Measurements from ENCODE around the gene TUBA4A. TPM values are rescaled to one million over a fixed set of nuclear protein-coding genes. Genes with fewer than 3 reads are reported as not detected.
A peak's percentile ranks its signal among the peaks of the same experiment; 100 is the strongest.

The TUBA4A gene
- polyA plus RNA-seq, 1 donor (not counting 4 experiments of a cell fraction or from before 2014, with no cell fraction given) = 524 TPM

DNA sequence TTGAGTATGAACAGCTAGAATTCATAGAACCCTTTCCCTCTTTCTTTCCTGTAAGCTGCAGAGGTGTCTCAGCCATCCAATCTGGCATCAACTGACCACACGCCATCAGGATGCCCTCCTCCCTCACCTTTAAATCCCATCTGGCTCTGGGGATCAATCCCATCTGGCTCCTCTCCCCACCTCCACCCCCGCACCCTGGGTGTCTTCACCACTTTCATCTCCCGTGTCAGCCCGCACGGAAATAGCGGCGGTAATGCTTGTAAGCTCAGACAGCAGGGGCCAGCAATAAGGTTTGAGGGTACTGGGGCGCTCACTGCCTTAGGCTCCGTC lies 1.2 kb downstream of the TUBA4A start:
- Histone ChIP-seq H3K4me1 (ENCODE audit: control insufficient read depth, extremely low read depth, insufficient read depth, low read length) (peaks cover 52% of the 10 kb centered on the region), H3K9ac (ENCODE audit: control insufficient read depth, extremely low read depth, insufficient read depth, low read length) (peak overlapping the region; percentile 93), H3K9me1 (ENCODE audit: control insufficient read depth, extremely low read depth, insufficient read depth, low read length) (no peaks in the 10 kb centered on the region), H3K4me3 (ENCODE audit: control insufficient read depth in 2 of 3, extremely low read depth in 1 of 3, insufficient read depth in 2 of 3, low read depth in 1 of 3, low read length in 3 of 3) (peak overlapping the region; percentile 74 to 92 (median 90)), H2AFZ (ENCODE audit: control insufficient read depth, low read length) (no peak overlapping the region), H4K20me1 (ENCODE audit: control insufficient read depth, extremely low read depth, insufficient read depth, low read length) (peaks cover 5% of the 10 kb centered on the region), H3K9me3 (ENCODE audit: control insufficient read depth, low read depth, low read length) (no peaks in the 10 kb centered on the region), H3K27me3 (ENCODE audit: control insufficient read depth, extremely low read depth, insufficient read depth, low read length) (peaks cover 4% of the 10 kb centered on the region), H3K79me2 (ENCODE audit: control insufficient read depth, insufficient read depth, low read length) (peaks cover 42% of the 10 kb centered on the region), H3K27ac (ENCODE audit: control insufficient read depth, insufficient read depth, low read length) (peak overlapping the region; percentile 85), H3K36me3 (ENCODE audit: control insufficient read depth in 2 of 2, extremely low read depth in 1 of 2, insufficient read depth in 2 of 2, low read length in 2 of 2) (peaks cover 27 to 33% of the 10 kb centered on the region in 2 experiments), H3K4me2 (ENCODE audit: control insufficient read depth, extremely low read depth, insufficient read depth, low read depth, low read length) (peak overlapping the region; percentile 95)
- DNase-seq (ENCODE audit: low read depth, low spot score) (no peak), FAIRE-seq (no peak)
- no peak for TF ChIP-seq EZH2 (IDR thresholded peaks at IDR 0.05; ENCODE audit: low read length)
- dilution Hi-C loops (cut with MboI; ENCODE audit: extremely low pct_ligation_motif_present, low sequenced_read_pairs) = no loop called here

DNA sequence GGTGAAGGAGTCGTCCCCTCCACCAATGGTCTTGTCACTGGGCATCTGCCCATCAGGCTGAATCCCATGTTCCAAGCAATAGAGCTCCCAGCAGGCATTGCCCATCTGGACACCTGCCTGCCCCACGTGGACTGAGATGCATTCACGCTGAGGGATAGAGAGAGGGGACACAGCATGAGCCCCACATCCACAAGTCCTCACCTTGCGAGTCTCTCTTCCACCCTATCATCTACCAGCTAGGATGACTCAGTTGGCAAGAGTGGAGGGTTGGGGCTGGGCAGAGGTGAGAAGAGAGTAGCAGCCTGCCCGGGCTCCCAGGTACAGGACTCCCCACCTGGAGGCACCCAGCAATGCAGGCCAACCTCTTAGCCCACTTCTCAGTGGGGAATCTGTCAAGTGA lies 1.6 kb downstream of the TUBA4A start:
- H3K4me1 ChIP-seq (ENCODE audit: control insufficient read depth, extremely low read depth, insufficient read depth, low read length) = peaks cover 52% of the 10 kb centered on the region
- H4K20me1 ChIP-seq (ENCODE audit: control insufficient read depth, extremely low read depth, insufficient read depth, low read length) = peaks cover 5% of the 10 kb centered on the region
- DNase-seq (ENCODE audit: low read depth, low spot score) = no peak
- peak overlapping the region; percentile 93 for H3K9ac ChIP-seq (ENCODE audit: control insufficient read depth, extremely low read depth, insufficient read depth, low read length)
- peaks cover 4% of the 10 kb centered on the region for H3K27me3 ChIP-seq (ENCODE audit: control insufficient read depth, extremely low read depth, insufficient read depth, low read length)
- dilution Hi-C loops (cut with MboI; ENCODE audit: extremely low pct_ligation_motif_present, low sequenced_read_pairs) = no loop called here
- H2AFZ ChIP-seq (ENCODE audit: control insufficient read depth, low read length) = no peak overlapping the region
- H3K79me2 ChIP-seq (ENCODE audit: control insufficient read depth, insufficient read depth, low read length) = peaks cover 44% of the 10 kb centered on the region
- H3K27ac ChIP-seq (ENCODE audit: control insufficient read depth, insufficient read depth, low read length) = peak overlapping the region; percentile 85
- no peaks in the 10 kb centered on the region for H3K9me3 ChIP-seq (ENCODE audit: control insufficient read depth, low read depth, low read length)
- peaks cover 29 to 34% of the 10 kb centered on the region in 2 experiments for H3K36me3 ChIP-seq (ENCODE audit: control insufficient read depth in 2 of 2, extremely low read depth in 1 of 2, insufficient read depth in 2 of 2, low read length in 2 of 2)
- TF ChIP-seq EZH2 (IDR thresholded peaks at IDR 0.05; ENCODE audit: low read length) = no peak
- TF ChIP-seq, protein P1, sequence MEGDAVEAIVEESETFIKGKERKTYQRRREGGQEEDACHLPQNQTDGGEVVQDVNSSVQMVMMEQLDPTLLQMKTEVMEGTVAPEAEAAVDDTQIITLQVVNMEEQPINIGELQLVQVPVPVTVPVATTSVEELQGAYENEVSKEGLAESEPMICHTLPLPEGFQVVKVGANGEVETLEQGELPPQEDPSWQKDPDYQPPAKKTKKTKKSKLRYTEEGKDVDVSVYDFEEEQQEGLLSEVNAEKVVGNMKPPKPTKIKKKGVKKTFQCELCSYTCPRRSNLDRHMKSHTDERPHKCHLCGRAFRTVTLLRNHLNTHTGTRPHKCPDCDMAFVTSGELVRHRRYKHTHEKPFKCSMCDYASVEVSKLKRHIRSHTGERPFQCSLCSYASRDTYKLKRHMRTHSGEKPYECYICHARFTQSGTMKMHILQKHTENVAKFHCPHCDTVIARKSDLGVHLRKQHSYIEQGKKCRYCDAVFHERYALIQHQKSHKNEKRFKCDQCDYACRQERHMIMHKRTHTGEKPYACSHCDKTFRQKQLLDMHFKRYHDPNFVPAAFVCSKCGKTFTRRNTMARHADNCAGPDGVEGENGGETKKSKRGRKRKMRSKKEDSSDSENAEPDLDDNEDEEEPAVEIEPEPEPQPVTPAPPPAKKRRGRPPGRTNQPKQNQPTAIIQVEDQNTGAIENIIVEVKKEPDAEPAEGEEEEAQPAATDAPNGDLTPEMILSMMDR (optimal IDR thresholded peaks at IDR 0.05 in 1 of 3, IDR thresholded peaks at IDR 0.05 in 1 of 3, conservative IDR thresholded peaks at IDR 0.05 in 1 of 3; ENCODE audit: extremely low read depth in 1 of 3, insufficient read depth in 2 of 3, low read length in 3 of 3) = peak in 2 of 3 experiments; percentile 29 to 30
- peak; percentile 67 for FAIRE-seq
- H3K4me2 ChIP-seq (ENCODE audit: control insufficient read depth, extremely low read depth, insufficient read depth, low read depth, low read length) = peak overlapping the region; percentile 95
- no peaks in the 10 kb centered on the region for H3K9me1 ChIP-seq (ENCODE audit: control insufficient read depth, extremely low read depth, insufficient read depth, low read length)
- H3K4me3 ChIP-seq (ENCODE audit: control insufficient read depth in 2 of 3, extremely low read depth in 1 of 3, insufficient read depth in 2 of 3, low read depth in 1 of 3, low read length in 3 of 3) = peak overlapping the region; percentile 74 to 92 (median 90)

DNA sequence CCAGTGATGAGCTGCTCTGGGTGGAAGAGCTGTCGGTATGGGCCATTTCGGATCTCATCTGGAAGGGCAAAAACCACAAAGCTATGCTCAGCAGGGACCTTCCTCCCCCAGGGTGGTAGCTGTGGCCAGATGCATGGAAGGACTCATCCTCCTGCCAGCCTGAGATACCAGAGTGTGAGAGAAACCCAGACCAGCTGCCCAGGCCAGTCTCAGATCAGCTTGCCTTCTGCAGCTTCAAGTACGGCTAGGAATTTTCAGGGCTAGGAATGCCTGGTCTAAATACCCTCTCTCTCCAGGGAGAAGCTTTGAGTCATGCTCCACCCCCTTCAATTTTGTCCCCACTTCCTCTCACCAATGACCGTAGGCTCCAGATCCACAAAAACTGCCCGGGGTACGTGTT lies 2.1 kb downstream of the TUBA4A start:
- Histone ChIP-seq H3K79me2 (ENCODE audit: control insufficient read depth, insufficient read depth, low read length) (peaks cover 47% of the 10 kb centered on the region), H3K27ac (ENCODE audit: control insufficient read depth, insufficient read depth, low read length) (peak overlapping the region; percentile 85), H3K27me3 (ENCODE audit: control insufficient read depth, extremely low read depth, insufficient read depth, low read length) (peaks cover 4% of the 10 kb centered on the region), H3K4me3 (ENCODE audit: control insufficient read depth in 2 of 3, extremely low read depth in 1 of 3, insufficient read depth in 2 of 3, low read depth in 1 of 3, low read length in 3 of 3) (peak overlapping the region; percentile 74 to 92 (median 90)), H3K4me1 (ENCODE audit: control insufficient read depth, extremely low read depth, insufficient read depth, low read length) (peaks cover 54% of the 10 kb centered on the region), H3K9ac (ENCODE audit: control insufficient read depth, extremely low read depth, insufficient read depth, low read length) (peak overlapping the region; percentile 93), H2AFZ (ENCODE audit: control insufficient read depth, low read length) (no peak overlapping the region), H3K4me2 (ENCODE audit: control insufficient read depth, extremely low read depth, insufficient read depth, low read depth, low read length) (peak overlapping the region; percentile 95), H4K20me1 (ENCODE audit: control insufficient read depth, extremely low read depth, insufficient read depth, low read length) (peaks cover 5% of the 10 kb centered on the region), H3K9me1 (ENCODE audit: control insufficient read depth, extremely low read depth, insufficient read depth, low read length) (no peaks in the 10 kb centered on the region), H3K9me3 (ENCODE audit: control insufficient read depth, low read depth, low read length) (no peaks in the 10 kb centered on the region), H3K36me3 (ENCODE audit: control insufficient read depth in 2 of 2, extremely low read depth in 1 of 2, insufficient read depth in 2 of 2, low read length in 2 of 2) (peaks cover 30 to 38% of the 10 kb centered on the region in 2 experiments)
- dilution Hi-C loops (cut with MboI; ENCODE audit: extremely low pct_ligation_motif_present, low sequenced_read_pairs) = no loop called here
- TF ChIP-seq, protein P1 (optimal IDR thresholded peaks at IDR 0.05 in 1 of 3, IDR thresholded peaks at IDR 0.05 in 1 of 3, conservative IDR thresholded peaks at IDR 0.05 in 1 of 3; ENCODE audit: extremely low read depth in 1 of 3, insufficient read depth in 2 of 3, low read length in 3 of 3) = no peak
- DNase-seq (ENCODE audit: low read depth, low spot score) (no peak), FAIRE-seq (no peak)

Measured in keratinocyte (primary cell).